Breast epithelium (tissue), 3 donors: Measurements from ENCODE around the gene SPINT1.

Experiments used
- POLR2A ChIP-seq: fragments of 450-650 bp; IDR thresholded peaks from one replicate; pipeline ENCODE4 v1.6.1; 2016; ENCODE audit warnings: antibody characterized with exemption, mild to moderate bottlenecking, moderate library complexity
- POLR2AphosphoS5 ChIP-seq, 3 donors: sonication (generic); formaldehyde crosslinking; IDR thresholded peaks; one replicate each; pipeline ENCODE4 v1.6.1; 2017; ENCODE audit warnings: antibody characterized with exemption in 3 of 3
- TF ChIP-seq, protein P1 (sequence below), 3 donors: fragments of 450-650 bp; IDR thresholded peaks; one replicate each; pipeline ENCODE4 v1.5.1; 2016 to 2017; ENCODE audit warnings: antibody characterized with exemption in 3 of 3, mild to moderate bottlenecking in 3 of 3, moderate library complexity in 3 of 3

GRCh38 chr15:40852529-40852928 is 8.7 kb downstream of the SPINT1 start:
- TF ChIP-seq, protein P1, sequence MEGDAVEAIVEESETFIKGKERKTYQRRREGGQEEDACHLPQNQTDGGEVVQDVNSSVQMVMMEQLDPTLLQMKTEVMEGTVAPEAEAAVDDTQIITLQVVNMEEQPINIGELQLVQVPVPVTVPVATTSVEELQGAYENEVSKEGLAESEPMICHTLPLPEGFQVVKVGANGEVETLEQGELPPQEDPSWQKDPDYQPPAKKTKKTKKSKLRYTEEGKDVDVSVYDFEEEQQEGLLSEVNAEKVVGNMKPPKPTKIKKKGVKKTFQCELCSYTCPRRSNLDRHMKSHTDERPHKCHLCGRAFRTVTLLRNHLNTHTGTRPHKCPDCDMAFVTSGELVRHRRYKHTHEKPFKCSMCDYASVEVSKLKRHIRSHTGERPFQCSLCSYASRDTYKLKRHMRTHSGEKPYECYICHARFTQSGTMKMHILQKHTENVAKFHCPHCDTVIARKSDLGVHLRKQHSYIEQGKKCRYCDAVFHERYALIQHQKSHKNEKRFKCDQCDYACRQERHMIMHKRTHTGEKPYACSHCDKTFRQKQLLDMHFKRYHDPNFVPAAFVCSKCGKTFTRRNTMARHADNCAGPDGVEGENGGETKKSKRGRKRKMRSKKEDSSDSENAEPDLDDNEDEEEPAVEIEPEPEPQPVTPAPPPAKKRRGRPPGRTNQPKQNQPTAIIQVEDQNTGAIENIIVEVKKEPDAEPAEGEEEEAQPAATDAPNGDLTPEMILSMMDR (IDR thresholded peaks at IDR 0.05): no peak
- TF ChIP-seq POLR2AphosphoS5 (IDR thresholded peaks at IDR 0.05) (no peak), POLR2A (no peak)
